SK-N-SH treated with all-trans-retinoic acid at 6 μM for 48 hours (cell line): ENCODE results near the gene FHOD3.

Experiments
- ATAC-seq: fragments of 200-7000 bp; cut with Tn5 transposase; 3 replicates; pipeline ENCODE4 v1.9.1; 2020; ENCODE audit warnings: mild to moderate bottlenecking, moderate library complexity
- ARNTL ChIP-seq: fragments of 450-650 bp; formaldehyde crosslinking; IDR thresholded peaks from 2 replicates; pipeline ENCODE4 v1.5.0; 2020; ENCODE audit warnings: low read depth, mild to moderate bottlenecking, moderate library complexity, borderline replicate concordance
- BACH2 ChIP-seq: fragments of 250-450 bp; sonication (Bioruptor Pico); IDR thresholded peaks from 2 replicates; pipeline ENCODE4 v1.9.0; 2021; ENCODE audit warnings: mild to moderate bottlenecking, borderline replicate concordance
- CREB5 ChIP-seq: fragments of 250-450 bp; sonication (Bioruptor Pico); IDR thresholded peaks from 2 replicates; pipeline ENCODE4 v1.5.1; 2020; ENCODE audit warnings: low read depth, mild to moderate bottlenecking, moderate library complexity
- CSDC2 ChIP-seq: fragments of 250-450 bp; sonication (Bioruptor Pico); IDR thresholded peaks from 2 replicates; pipeline ENCODE4 v1.5.0; 2020; ENCODE audit warnings: mild to moderate bottlenecking, moderate library complexity
- CSRNP3 ChIP-seq: fragments of 250-450 bp; sonication (Bioruptor Pico); IDR thresholded peaks from 2 replicates; pipeline ENCODE4 v1.5.1; 2021; ENCODE audit warnings: mild to moderate bottlenecking, moderate library complexity
- ESRRG ChIP-seq: fragments of 250-450 bp; sonication (Bioruptor Pico); IDR thresholded peaks from 2 replicates; pipeline ENCODE4 v1.6.1; 2021; ENCODE audit warnings: mild to moderate bottlenecking
- GLIS3 ChIP-seq: fragments of 250-450 bp; sonication (Bioruptor Pico); IDR thresholded peaks from 2 replicates; pipeline ENCODE4 v1.5.0; 2020; ENCODE audit warnings: mild to moderate bottlenecking, moderate library complexity
- ISL1 ChIP-seq: fragments of 250-450 bp; sonication (Bioruptor Pico); IDR thresholded peaks from 2 replicates; pipeline ENCODE4 v2.1.2; 2022; ENCODE audit warnings: mild to moderate bottlenecking, moderate library complexity
- OSR1 ChIP-seq: fragments of 250-450 bp; sonication (Bioruptor Pico); IDR thresholded peaks from 2 replicates; pipeline ENCODE4 v1.8.0; 2022; ENCODE audit warnings: moderate library complexity, mild to moderate bottlenecking, inconsistent platforms
- PATZ1 ChIP-seq: fragments of 250-450 bp; sonication (Bioruptor Pico); IDR thresholded peaks from 2 replicates; pipeline ENCODE4 v1.8.0; 2020; ENCODE audit warnings: mild to moderate bottlenecking, moderate library complexity, borderline replicate concordance
- PPARA ChIP-seq: fragments of 250-450 bp; sonication (Bioruptor Pico); IDR thresholded peaks from 2 replicates; pipeline ENCODE4 v1.5.0; 2020; ENCODE audit warnings: mild to moderate bottlenecking, borderline replicate concordance
- RARB ChIP-seq: fragments of 250-450 bp; sonication (Bioruptor Pico); IDR thresholded peaks from 2 replicates; pipeline ENCODE4 v1.8.0; 2021; ENCODE audit warnings: mild to moderate bottlenecking, moderate library complexity
- SNAI2 ChIP-seq: fragments of 250-450 bp; sonication (Bioruptor Pico); IDR thresholded peaks from 2 replicates; pipeline ENCODE4 v1.5.0; 2020; ENCODE audit warnings: mild to moderate bottlenecking, moderate library complexity
- TCF4 ChIP-seq: fragments of 250-450 bp; sonication (Bioruptor Pico); IDR thresholded peaks from 2 replicates; pipeline ENCODE4 v1.8.0; 2021; ENCODE audit warnings: mild to moderate bottlenecking, moderate library complexity, borderline replicate concordance
- TSHZ2 ChIP-seq: fragments of 250-450 bp; sonication (Bioruptor Pico); IDR thresholded peaks from 2 replicates; pipeline ENCODE4 v1.5.0; 2020; ENCODE audit warnings: mild to moderate bottlenecking, moderate library complexity
- ZC3H10 ChIP-seq: fragments of 250-450 bp; sonication (Bioruptor Pico); IDR thresholded peaks from 2 replicates; pipeline ENCODE4 v1.5.1; 2021; ENCODE audit warnings: mild to moderate bottlenecking, moderate library complexity
- ZFP3 ChIP-seq: fragments of 250-450 bp; sonication (Bioruptor Pico); IDR thresholded peaks from 2 replicates; pipeline ENCODE4 v1.5.0; 2020; ENCODE audit warnings: mild to moderate bottlenecking, moderate library complexity
- ZFP30 ChIP-seq: fragments of 450-650 bp; formaldehyde crosslinking; IDR thresholded peaks from 2 replicates; pipeline ENCODE4 v1.5.0; 2022; ENCODE audit warnings: mild to moderate bottlenecking, moderate library complexity
- ZNF565 ChIP-seq: fragments of 450-650 bp; formaldehyde crosslinking; conservative IDR thresholded peaks from 2 replicates; pipeline ENCODE4 v1.5.0; 2020; ENCODE audit warnings: low read depth, mild to moderate bottlenecking, moderate library complexity
- ZNF70 ChIP-seq: fragments of 450-650 bp; formaldehyde crosslinking; IDR thresholded peaks from 2 replicates; pipeline ENCODE4 v1.5.0; 2020; ENCODE audit warnings: mild to moderate bottlenecking, moderate library complexity

The FHOD3 gene

GRCh38 chr18:36812678-36813077 is 515.2 kb downstream of the FHOD3 start (continued):
- no peak for TF ChIP-seq CSRNP3 (CRISPR knock-in tag)
- TF ChIP-seq OSR1 (CRISPR knock-in tag) = no peak
- TF ChIP-seq ISL1 (CRISPR knock-in tag) = no peak
- TF ChIP-seq GLIS3 (CRISPR knock-in tag) = no peak

GRCh38 chr18:36813101-36813775 is 515.7 kb downstream of the FHOD3 start:
- no peak for ATAC-seq
- TF ChIP-seq CREB5 (CRISPR knock-in tag) (no peak), ZC3H10 (CRISPR knock-in tag) (no peak), TSHZ2 (CRISPR knock-in tag) (no peak), ZFP3 (no peak), ZNF70 (CRISPR knock-in tag) (no peak), RARB (CRISPR knock-in tag) (no peak), ESRRG (CRISPR knock-in tag) (no peak), BACH2 (CRISPR knock-in tag) (no peak), OSR1 (CRISPR knock-in tag) (no peak), TCF4 (no peak), CSDC2 (no peak)

GRCh38 chr18:36813824-36814223 is 516.3 kb downstream of the FHOD3 start:
- no peak for ATAC-seq
- no peak for TF ChIP-seq CSRNP3 (CRISPR knock-in tag)
- no peak for TF ChIP-seq BACH2 (CRISPR knock-in tag)
- no peak for TF ChIP-seq ISL1 (CRISPR knock-in tag)
- no peak for TF ChIP-seq CSDC2
- no peak for TF ChIP-seq TCF4
- TF ChIP-seq GLIS3 (CRISPR knock-in tag) = no peak
- no peak for TF ChIP-seq SNAI2 (CRISPR knock-in tag)
- TF ChIP-seq ZFP3 = no peak
- TF ChIP-seq CREB5 (CRISPR knock-in tag) = no peak
- no peak for TF ChIP-seq PPARA (CRISPR knock-in tag)
- TF ChIP-seq ZNF565 (CRISPR knock-in tag) = no peak
- TF ChIP-seq, all 23 proteins: peak for 0

- no peak for ATAC-seq
- no peak for TF ChIP-seq ARNTL (CRISPR knock-in tag)
- TF ChIP-seq ZFP3 = no peak
- no peak for TF ChIP-seq TSHZ2 (CRISPR knock-in tag)
- TF ChIP-seq RARB (CRISPR knock-in tag) = no peak
- TF ChIP-seq ZNF70 (CRISPR knock-in tag) = no peak
- TF ChIP-seq CSRNP3 (CRISPR knock-in tag) = no peak
- TF ChIP-seq ZNF565 (CRISPR knock-in tag) = no peak
- no peak for TF ChIP-seq OSR1 (CRISPR knock-in tag)
- TF ChIP-seq ZFP30 (CRISPR knock-in tag) = no peak
- no peak for TF ChIP-seq SNAI2 (CRISPR knock-in tag)
- no peak for TF ChIP-seq PATZ1 (CRISPR knock-in tag)
Observed at GRCh38 chr18:36814994-36815393, 517.5 kb downstream of the FHOD3 start.
